Measurements from ENCODE around the gene GDPD5.

DNA sequence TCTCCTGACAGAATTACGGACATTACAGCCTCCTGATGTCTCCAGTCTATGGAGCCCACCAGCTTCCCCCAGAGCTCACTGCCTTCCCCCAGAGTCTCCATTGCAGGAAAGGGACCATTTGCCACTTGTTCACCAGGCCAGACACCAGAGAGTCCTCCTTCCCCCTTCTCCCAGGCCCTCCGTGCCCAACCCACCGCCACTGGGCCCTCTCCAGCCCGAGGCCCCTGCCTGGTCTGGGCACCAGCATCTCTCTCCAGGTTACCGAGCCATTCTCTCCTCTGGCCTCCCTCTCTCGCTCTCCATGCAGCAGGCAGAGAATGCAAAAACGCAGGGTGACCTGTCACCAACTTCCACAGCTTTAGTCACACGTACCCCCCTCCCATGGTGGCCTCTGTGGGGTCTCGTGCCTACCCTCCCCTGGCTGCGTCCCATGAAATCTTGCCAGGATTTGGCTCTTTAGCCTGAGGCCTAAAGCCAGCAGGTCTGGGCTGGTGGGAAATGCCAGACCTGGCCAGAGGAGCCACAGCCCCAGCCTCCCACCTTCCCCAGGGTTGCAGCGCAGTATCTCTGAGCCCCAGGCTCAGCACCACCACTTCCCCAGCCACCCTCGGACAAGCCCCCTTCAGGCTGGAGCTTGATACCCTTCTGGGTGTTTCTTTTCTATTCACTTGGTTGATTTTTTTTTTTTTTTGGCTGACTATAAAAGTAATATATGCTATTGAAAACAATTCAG lies 29.5 kb upstream of the GDPD5 start:
- TF ChIP-seq, protein P1, sequence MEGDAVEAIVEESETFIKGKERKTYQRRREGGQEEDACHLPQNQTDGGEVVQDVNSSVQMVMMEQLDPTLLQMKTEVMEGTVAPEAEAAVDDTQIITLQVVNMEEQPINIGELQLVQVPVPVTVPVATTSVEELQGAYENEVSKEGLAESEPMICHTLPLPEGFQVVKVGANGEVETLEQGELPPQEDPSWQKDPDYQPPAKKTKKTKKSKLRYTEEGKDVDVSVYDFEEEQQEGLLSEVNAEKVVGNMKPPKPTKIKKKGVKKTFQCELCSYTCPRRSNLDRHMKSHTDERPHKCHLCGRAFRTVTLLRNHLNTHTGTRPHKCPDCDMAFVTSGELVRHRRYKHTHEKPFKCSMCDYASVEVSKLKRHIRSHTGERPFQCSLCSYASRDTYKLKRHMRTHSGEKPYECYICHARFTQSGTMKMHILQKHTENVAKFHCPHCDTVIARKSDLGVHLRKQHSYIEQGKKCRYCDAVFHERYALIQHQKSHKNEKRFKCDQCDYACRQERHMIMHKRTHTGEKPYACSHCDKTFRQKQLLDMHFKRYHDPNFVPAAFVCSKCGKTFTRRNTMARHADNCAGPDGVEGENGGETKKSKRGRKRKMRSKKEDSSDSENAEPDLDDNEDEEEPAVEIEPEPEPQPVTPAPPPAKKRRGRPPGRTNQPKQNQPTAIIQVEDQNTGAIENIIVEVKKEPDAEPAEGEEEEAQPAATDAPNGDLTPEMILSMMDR (IDR thresholded peaks at IDR 0.05), result no peak
- TF ChIP-seq EZH2 (IDR thresholded peaks at IDR 0.05; ENCODE audit: borderline replicate concordance, insufficient read depth, low read depth, low read length, poor library complexity, severe bottlenecking), result no peak
